GM12892 (cell line): ENCODE results near the gene RPS28.
"Not testable (repeated sequence)": the region's sequence is repeated elsewhere in the genome, so short reads cannot be mapped to it uniquely, and the experiment has no call there.

Source experiments
- POLR2A ChIP-seq: IDR thresholded peaks from 2 replicates; pipeline ENCODE4 v1.6.1; 2011; ENCODE audit warnings: low read depth, low read length, control low read depth
- POLR2AphosphoS5 ChIP-seq: IDR thresholded peaks from 2 replicates; pipeline ENCODE4 v1.6.1; 2011; ENCODE audit warnings: low read depth, low read length, control low read depth
- TAF1 ChIP-seq: IDR thresholded peaks from 2 replicates; pipeline ENCODE4 v1.6.1; 2011; ENCODE audit warnings: low read depth, mild to moderate bottlenecking, control low read depth, low read length, borderline replicate concordance

DNA sequence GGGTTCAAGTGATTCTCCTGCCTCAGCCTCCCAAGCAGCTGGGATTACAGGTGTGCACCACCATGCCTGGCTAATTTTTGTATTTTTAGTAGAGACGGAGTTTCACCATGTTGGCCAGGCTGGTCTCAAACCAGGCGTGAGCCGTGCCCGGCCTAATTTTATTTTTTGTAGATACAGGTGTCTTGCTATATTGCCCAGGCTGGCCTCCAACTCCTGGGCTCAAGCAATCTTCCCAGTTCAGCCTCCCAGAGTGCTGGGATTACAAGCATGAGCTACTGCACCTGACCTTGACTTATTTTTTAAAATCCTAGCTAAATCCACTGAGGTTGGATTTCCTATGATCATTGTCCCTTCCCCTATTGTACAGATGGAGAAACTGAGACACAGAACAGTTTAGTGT is 20.2 kb downstream of the RPS28 start:
- not testable (repeated sequence) for TF ChIP-seq POLR2AphosphoS5, POLR2A, TAF1
